ENCODE data around the gene FRYL.

DNA sequence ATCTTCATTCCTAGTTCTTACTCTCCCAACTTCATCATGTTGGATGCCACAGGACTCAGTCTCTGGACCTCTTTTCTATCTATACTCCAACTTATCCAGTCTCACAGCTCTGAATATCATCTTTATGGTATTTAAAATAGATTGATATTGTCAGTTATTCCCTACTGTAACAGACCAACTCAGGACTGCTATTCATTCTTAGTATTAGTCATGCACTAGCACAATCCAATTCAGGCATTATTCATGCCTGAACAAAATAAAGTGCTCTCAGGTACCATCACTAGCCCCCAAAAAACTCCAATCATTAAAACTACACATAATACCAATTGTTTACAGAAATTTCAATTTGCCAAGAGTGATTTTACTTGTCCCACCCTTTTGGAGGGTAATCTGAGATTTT, 37.7 kb downstream of the FRYL start:
- TF ChIP-seq EZH2 (IDR thresholded peaks at IDR 0.05; ENCODE audit: low read depth) = no peak
- TF ChIP-seq, protein P1, sequence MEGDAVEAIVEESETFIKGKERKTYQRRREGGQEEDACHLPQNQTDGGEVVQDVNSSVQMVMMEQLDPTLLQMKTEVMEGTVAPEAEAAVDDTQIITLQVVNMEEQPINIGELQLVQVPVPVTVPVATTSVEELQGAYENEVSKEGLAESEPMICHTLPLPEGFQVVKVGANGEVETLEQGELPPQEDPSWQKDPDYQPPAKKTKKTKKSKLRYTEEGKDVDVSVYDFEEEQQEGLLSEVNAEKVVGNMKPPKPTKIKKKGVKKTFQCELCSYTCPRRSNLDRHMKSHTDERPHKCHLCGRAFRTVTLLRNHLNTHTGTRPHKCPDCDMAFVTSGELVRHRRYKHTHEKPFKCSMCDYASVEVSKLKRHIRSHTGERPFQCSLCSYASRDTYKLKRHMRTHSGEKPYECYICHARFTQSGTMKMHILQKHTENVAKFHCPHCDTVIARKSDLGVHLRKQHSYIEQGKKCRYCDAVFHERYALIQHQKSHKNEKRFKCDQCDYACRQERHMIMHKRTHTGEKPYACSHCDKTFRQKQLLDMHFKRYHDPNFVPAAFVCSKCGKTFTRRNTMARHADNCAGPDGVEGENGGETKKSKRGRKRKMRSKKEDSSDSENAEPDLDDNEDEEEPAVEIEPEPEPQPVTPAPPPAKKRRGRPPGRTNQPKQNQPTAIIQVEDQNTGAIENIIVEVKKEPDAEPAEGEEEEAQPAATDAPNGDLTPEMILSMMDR (conservative IDR thresholded peaks at IDR 0.05) = no peak

Data from PC-9 (cell line).